Gastrocnemius medialis (tissue), 4 donors: ENCODE measurements around the gene SFXN5. TPM values are rescaled to one million over a fixed set of nuclear protein-coding genes. Genes with fewer than 3 reads are reported as not detected.

Source experiments
- ATAC-seq, 2 donors: fragments of 150-250 bp; one replicate each; pipeline ENCODE4 v1.9.1; 2016
- DNase-seq, 2 donors: peaks; one replicate each; pipeline ENCODE4 v3.0.0-alpha.2; 2019
- H3K27ac ChIP-seq, 4 donors: fragments of 200-600 bp; sonication (generic); 1 replicate in 1 of 4; 2 replicates in 3 of 4; pipeline ENCODE4 v1.5.1; 2016 to 2018; ENCODE audit warnings: mild to moderate bottlenecking in 2 of 4, moderate library complexity in 1 of 4
- H3K27me3 ChIP-seq, 3 donors: fragments of 200-600 bp; sonication (generic) in 2 of 3; 1 replicate in 1 of 3; 2 replicates in 2 of 3; pipeline versions ENCODE4 v1.5.1 to v1.6.0; 2016 to 2019; ENCODE audit warnings: mild to moderate bottlenecking in 1 of 3, moderate library complexity in 1 of 3
- H3K36me3 ChIP-seq, 2 donors: fragments of 200-600 bp; sonication (generic) in 1 of 2; one replicate each; pipeline ENCODE4 v1.5.1; 2017 to 2018
- H3K4me1 ChIP-seq, 2 donors: fragments of 200-600 bp; sonication (generic) in 1 of 2; one replicate each; pipeline ENCODE4 v1.5.1; 2016 to 2017; ENCODE audit warnings: mild to moderate bottlenecking in 2 of 2
- H3K4me3 ChIP-seq, 4 donors: fragments of 200-600 bp; sonication (generic) in 3 of 4; 1 replicate in 1 of 4; 2 replicates in 3 of 4; pipeline ENCODE4 v1.5.1; 2016 to 2019; ENCODE audit warnings: mild to moderate bottlenecking in 2 of 4
- H3K9me3 ChIP-seq, 3 donors: fragments of 200-600 bp; sonication (generic) in 2 of 3; 1 replicate in 1 of 3; 2 replicates in 2 of 3; pipeline ENCODE4 v1.5.1; 2016 to 2019
- CTCF ChIP-seq, 5 experiments: fragments of 450-650 bp in 3 of 5; fragments of 200-600 bp in 2 of 5; sonication (generic) in 2 of 5; IDR thresholded peaks in 4 of 5; conservative IDR thresholded peaks in 1 of 5; 1 replicate in 4 of 5; 2 replicates in 1 of 5; pipeline ENCODE4 v1.5.1; 2016 to 2019; ENCODE audit warnings: antibody characterized with exemption in 5 of 5, mild to moderate bottlenecking in 3 of 5, moderate library complexity in 3 of 5
- POLR2A ChIP-seq, 2 donors: fragments of 450-650 bp; IDR thresholded peaks; one replicate each; pipeline ENCODE4 v1.6.1; 2017; ENCODE audit warnings: antibody characterized with exemption in 2 of 2, mild to moderate bottlenecking in 2 of 2, moderate library complexity in 2 of 2
- in situ Hi-C, 4 donors: fragments of 200-750 bp; cut with MboI; loops; one replicate each; pipeline versions ENCODE4 v1.15.0 to v1.8.0; 2017; ENCODE audit warnings: low sequenced_read_pairs in 4 of 4
- intact Hi-C: fragments of 100-400 bp; cut with DNase I; formaldehyde crosslinking; loops from one replicate; pipeline ENCODE4 v1.15.1; 2023; ENCODE audit warnings: low total_unique reads
- total RNA-seq, 4 donors: library from RNA; depleted of rRNA; stranded (reverse); fragments of >200 nt; gene quantifications; one replicate each; pipeline versions ENCODE4 v1.1.0 to v1.2.3, GENCODE V29; 2016

SFXN5 gene
- total RNA-seq, 4 donors from 2014 or later = 6.8 to 22.7 (median 9.1) TPM

- Histone ChIP-seq H3K4me3 (no peak overlapping the region), H3K27me3 (no peaks in the 10 kb centered on the region), H3K36me3 (peaks cover 0 to 8% of the 10 kb centered on the region in 2 donors), H3K27ac (no peak overlapping the region), H3K9me3 (no peaks in the 10 kb centered on the region), H3K4me1 (peaks cover 0 to under 1% of the 10 kb centered on the region in 2 donors)
- TF ChIP-seq POLR2A (IDR thresholded peaks at IDR 0.05) = no peak
- DNase-seq (no peak), ATAC-seq (no peak)
- in situ Hi-C loops = loop anchor here in 1 of 4 donors (5.0 kb wide), 1 partner anchor 76 kb away; no protein-coding TSS in a partner anchor
- intact Hi-C loops = no loop called here
Observed at GRCh38 chr2:73081181-73081671, 9.7 kb upstream of the SFXN5 start.

- H3K4me1 ChIP-seq = peaks cover 5 to 6% of the 10 kb centered on the region in 2 donors
- ATAC-seq (no peak), DNase-seq (no peak)
- TF ChIP-seq POLR2A (IDR thresholded peaks at IDR 0.05) (no peak), CTCF (IDR thresholded peaks at IDR 0.05 in 4 of 5, conservative IDR thresholded peaks at IDR 0.05 in 1 of 5) (no peak)
- H3K36me3 ChIP-seq = peaks cover 0 to 8% of the 10 kb centered on the region in 2 donors
- in situ Hi-C loops = loop anchor here in 1 of 4 donors (5.0 kb wide), 1 partner anchor 77 kb away; no protein-coding TSS in a partner anchor
- no peaks in the 10 kb centered on the region for H3K9me3 ChIP-seq
- H3K27me3 ChIP-seq = no peaks in the 10 kb centered on the region
- no peak overlapping the region for H3K4me3 ChIP-seq
- intact Hi-C loops = no loop called here
- H3K27ac ChIP-seq = no peak overlapping the region
Observed at GRCh38 chr2:73080321-73081131, 9.0 kb upstream of the SFXN5 start.

GRCh38 chr2:73079636-73080035, 8.1 kb upstream of the SFXN5 start:
- ATAC-seq (no peak), DNase-seq (no peak)
- in situ Hi-C loops = loop anchor here in 1 of 4 donors (5.0 kb wide), 1 partner anchor 78 kb away; no protein-coding TSS in a partner anchor
- Histone ChIP-seq H3K4me3 (no peak overlapping the region), H3K4me1 (peaks cover 11% of the 10 kb centered on the region in 2 donors), H3K36me3 (peaks cover 0 to 8% of the 10 kb centered on the region in 2 donors), H3K9me3 (no peaks in the 10 kb centered on the region), H3K27ac (no peak overlapping the region), H3K27me3 (no peaks in the 10 kb centered on the region)
- TF ChIP-seq CTCF (IDR thresholded peaks at IDR 0.05 in 4 of 5, conservative IDR thresholded peaks at IDR 0.05 in 1 of 5) (no peak), POLR2A (IDR thresholded peaks at IDR 0.05) (no peak)
- intact Hi-C loops = loop anchor here (10.0 kb wide), 1 partner anchor 655 kb away; the partner anchor contains the start of gene TPRKB

- Histone ChIP-seq H3K9me3 (no peaks in the 10 kb centered on the region), H3K4me3 (no peak overlapping the region), H3K36me3 (peaks cover 0 to 8% of the 10 kb centered on the region in 2 donors), H3K4me1 (peaks cover 11% of the 10 kb centered on the region in 2 donors), H3K27ac (no peak overlapping the region), H3K27me3 (no peaks in the 10 kb centered on the region)
- TF ChIP-seq POLR2A (IDR thresholded peaks at IDR 0.05) = no peak
- TF ChIP-seq CTCF (IDR thresholded peaks at IDR 0.05 in 4 of 5, conservative IDR thresholded peaks at IDR 0.05 in 1 of 5) = no peak
- DNase-seq (no peak), ATAC-seq (no peak)
- intact Hi-C loops = loop anchor here (10.0 kb wide), 1 partner anchor 656 kb away; the partner anchor contains the start of gene TPRKB
- in situ Hi-C loops = no loop called here
Observed at GRCh38 chr2:73078457-73079411, 7.2 kb upstream of the SFXN5 start.
